Hematopoietic multipotent progenitor cell treated with erythropoietin and hydrocortisone succinate and interleukin-3 and kit ligand, for 6 days (in vitro differentiated cells): ENCODE results near the gene MIX23.

Source experiments
- DNase-seq: peaks from one replicate; pipeline ENCODE4 v3.0.0-alpha.2; 2015

The MIX23 gene

DNA sequence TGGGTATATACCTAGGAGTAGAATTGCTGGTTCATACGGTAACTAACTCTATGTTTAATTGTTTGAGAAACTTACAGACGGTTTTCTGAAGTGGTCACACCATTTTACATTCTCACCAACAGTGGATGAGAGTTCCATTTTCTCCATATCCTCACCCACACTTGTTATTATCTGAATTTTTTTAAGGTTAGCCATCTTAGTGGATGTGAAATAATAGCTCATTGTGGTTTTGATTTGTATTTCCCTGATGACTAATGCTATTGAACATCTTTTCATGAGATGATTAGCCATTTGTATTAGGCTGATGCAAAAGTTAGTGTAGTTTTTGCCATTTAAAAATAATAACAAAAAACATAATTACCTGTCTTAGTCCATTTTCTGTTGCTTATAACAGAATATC lies 39.4 kb downstream of the MIX23 start:
- DNase-seq = no peak

DNA sequence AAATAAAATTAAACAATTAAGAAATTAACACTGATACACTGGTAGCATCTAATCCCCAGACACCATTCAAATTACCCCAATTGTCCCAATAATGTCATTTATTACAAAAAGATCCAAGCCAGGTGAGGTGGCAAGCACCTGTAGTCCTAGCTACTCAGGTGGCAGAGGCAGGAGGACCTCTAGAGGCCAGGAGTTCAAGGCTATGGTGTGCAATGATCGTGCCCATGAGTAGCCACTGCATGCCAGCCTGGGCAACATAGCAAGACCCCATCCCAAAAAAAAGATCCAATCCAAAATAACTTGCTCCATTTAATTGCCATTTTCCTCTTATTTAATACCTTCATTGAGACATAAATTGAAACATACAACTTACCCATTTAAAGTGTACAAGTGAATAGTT lies 40.2 kb downstream of the MIX23 start:
- no peak for DNase-seq

DNA sequence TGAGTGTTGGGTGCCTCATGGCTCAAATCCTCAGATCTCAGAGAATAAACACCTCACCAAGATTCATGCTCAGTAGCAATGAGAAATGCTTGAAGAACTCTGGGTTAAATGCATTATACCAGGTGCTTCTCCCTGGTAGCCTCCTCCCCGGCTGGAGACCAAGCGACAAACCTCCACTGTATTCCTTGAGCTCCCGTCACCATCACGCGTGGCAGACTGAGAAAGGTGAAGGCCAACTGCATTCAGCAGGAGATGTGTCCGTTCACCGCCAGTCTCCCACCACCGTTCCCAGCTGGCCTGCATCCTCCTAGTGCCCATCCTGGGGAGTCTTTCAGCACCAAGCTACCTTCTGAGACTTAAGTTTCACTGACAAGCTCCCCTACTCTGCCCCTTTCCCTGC lies 50.5 kb downstream of the MIX23 start:
- no peak for DNase-seq

DNA sequence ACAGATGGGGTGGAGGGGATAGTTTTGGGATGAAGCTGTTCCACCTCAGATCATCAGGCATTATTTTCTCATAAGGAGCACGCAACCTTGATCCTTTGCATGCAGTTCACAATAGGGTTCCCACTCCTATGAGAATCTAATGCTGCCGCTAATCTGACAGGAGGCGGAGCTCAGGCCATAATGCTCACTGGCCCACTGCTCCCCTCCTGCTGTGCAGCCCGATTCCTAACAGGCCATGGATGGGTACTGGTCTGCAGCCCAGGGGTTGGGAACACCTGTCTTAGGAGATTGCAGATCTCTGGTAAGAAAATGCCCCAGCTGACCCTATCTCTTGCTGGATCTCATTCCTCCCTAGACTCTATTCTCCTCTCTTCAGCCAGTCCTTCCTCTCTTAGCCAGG lies 51.1 kb downstream of the MIX23 start:
- no peak for DNase-seq

DNA sequence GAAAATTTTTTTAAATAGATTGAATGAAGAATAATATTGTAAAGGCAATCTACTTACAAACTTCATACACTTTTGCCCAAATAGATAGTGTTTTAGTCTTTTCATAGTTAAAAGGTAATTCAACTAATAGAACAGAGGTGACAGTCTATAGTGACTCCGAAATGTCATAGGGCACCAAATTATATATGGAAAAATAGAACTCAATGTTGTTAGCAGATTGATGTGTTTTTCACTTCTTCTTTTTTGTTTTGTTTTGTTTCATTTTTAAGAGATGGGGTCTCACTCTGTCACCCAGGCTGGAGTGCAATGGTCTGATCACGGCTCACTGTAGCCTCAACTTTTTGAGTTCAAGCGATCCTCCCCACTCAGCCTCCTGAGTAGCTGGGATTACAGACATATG lies 57.3 kb downstream of the MIX23 start:
- no peak for DNase-seq

DNA sequence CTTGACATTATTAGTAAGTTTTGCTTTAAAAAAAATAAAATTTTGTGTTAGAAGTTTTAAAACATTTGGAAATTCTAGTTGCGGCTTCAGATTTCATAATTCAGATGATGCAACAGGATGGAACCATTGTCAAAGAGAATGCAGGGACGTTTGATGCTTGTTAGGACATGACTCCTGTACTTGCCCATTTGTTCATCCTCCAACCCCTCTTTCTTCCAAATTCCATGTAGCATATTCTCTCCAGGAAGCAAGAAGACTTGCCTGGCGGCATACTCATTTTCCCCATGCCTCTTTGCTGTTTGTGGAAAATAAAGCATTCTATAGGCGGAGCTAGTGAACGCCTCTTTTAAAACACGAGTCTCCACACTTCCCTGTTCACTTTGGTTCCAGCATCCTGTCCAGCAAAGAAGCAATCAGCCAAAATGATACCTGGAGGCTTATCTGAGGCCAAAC lies 58.1 kb downstream of the MIX23 start, which contains the start of gene CSTA:
CSTA (plus strand) TSS at position 378 of the 453 bp plus-strand sequence; CDS start at position 423, 45 bp downstream.
- DNase-seq = peak; percentile 55

DNA sequence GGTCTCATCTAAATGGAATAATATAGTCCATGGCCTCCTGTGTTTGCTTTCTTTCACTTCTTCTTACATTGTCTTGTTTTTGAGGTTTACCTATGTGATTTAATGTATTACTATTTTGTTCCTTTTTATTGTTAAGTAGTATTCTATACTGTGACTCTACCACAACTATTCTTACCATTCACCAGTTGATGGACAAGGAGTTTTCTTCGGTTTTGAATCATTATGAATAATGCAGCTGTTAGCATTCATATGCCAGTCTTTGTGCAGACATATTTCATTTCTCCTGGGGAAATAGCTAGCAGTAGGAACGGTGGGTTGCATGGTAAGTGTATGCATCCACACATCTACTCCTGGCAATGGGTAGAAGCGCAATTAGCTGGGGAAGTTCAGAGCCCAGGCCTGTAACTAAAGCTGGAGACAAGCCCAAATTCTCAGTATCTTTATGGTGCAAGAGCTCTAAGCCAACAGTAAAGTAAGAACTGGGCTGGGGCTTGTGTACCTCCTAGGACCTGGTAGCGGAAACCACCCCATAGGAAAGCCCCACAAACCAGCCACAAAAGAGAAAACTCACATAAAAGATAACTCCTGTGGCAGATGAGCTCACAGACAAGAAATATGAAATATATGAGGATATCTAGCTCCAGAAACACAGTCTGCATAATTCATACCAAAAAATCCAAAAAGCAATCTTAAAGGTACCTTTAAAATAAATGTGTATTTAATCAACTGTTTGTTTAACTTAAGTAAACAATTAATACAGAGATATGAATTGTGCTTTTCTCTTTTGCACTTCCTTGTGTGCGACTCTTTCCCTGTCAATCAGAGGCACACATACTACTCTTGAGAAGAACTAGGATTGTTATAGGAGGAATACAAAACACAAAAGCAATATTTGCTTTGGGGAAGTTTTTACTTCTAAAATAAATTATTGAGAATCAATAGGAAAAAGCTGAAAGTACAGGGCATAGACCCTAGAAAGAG lies 60.6 kb downstream of the MIX23 start:
- peak; percentile 54 for DNase-seq

DNA sequence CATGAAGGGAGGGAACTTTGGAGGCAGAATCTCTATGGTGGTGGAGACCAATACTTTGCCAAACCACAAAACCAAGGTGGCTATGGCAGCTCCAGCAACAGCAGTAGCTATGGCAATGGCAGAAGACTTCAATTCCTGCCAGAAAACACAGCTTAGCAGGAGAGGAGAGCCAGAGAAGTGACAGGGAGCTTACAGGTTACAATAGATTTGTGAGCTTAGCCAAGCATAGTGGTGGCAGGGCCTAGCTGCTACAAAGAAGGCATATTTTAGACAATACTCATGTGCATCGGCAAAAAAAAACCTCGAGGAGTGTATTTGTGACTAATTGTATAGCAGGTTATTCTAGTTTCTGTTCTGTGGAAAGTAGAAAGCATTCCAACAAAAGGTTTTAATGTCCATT lies 64.4 kb downstream of the MIX23 start:
- no peak for DNase-seq

DNA sequence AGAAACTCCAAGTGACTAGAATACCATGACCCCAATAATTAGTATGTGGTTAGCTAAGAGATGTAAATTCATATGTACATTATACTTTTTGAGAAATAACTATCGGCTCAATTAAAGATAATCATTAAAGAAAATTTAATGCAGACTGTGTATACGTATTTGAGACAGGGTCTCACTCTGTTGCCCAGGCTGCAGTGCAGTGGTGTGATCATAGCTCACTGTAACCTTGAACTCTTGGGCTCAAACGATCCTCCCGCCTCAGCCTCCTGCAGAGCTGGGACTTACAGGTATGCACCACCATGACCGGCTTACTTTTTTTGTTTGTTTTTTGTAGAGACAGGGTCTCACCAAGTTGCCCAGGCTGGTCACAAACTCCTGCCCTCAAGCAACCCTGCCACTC lies 66.7 kb downstream of the MIX23 start:
- DNase-seq = no peak

DNA sequence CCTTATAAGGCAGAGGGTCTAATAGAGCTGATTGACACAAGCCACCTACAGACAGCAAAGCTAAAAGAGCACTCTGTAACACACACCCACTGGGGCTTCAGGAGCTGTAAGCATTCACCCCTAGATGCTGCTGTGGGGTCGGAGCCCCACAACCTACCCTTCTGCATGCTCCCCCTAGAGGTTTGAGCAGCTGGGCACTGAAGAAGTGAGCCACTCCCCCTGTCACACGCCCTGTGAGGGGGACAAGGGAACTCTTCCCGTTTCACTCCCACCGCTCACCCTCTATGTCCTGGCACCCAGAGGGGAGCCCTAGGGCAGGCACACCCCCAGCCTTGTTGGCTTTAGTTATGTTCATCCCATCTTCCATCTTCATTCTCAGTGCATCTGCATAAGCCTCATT lies 67.4 kb downstream of the MIX23 start:
- no peak for DNase-seq

DNA sequence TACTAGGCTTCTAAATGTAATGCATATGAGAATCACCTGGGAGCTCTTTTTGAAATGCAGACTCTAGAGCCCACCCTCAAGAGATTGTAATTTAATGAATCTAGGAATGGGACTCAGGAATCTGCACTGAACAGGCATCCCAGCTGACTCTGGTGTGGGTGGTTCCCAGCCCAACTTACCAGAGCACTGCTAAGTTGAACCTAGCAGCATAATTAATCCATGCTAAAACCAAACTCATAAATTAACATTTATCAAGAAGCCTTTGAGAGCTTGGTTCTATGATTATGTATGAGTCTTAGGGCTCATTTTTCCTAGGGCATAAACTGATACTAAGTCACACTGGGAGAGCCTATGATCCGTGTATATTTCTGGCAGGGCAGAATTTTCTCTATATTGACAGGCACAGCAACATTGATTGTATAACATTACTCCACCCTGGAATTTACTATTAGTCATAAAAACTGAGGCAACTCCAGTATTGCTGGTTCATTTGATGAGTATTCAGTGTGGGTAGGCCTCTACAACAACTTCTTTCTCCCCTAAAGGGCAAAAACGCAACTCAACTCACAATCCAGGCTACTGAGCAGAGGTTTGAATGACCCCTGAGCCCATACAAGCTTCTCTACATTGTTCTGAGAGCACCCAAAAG lies 68.7 kb downstream of the MIX23 start:
- DNase-seq = no peak

DNA sequence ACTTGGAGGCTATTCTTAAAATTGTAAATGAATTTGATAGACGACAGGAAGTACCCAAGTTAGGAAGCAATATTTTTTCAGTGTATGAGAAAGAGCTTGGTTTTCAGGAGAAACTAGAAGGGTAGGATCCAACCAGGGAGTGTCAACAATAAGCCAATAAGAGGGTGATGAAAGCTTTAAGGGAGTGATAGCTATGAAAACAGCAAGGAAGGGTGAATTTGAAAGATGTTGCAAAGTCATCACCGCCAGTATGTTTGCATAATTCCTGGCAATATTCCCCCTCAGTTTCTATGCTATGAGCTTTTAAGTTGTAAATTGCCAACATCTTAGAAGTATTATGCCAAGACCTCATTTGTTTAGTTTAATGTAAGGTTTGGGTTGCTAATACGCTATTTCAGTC lies 69.8 kb downstream of the MIX23 start:
- peak; percentile 25 for DNase-seq

DNA sequence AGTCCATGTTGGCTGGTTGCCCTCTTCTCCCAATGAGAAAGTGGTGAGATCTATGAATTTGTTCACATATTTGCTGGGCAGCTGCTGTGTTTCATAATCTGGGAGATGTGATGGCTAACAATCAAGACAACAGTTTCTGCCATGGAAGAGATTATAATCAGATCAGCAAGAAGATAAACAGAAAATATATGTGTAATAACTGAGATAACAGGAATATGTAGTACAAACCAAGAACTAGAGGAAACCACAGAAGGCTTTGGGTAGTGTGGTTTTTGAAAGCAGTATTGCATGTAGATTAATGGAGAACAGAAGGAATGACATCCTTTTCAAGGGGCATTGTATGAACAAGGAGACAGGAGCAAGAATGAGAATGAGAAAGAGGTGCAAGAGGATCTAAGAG lies 70.2 kb downstream of the MIX23 start:
- DNase-seq = peak; percentile 58

DNA sequence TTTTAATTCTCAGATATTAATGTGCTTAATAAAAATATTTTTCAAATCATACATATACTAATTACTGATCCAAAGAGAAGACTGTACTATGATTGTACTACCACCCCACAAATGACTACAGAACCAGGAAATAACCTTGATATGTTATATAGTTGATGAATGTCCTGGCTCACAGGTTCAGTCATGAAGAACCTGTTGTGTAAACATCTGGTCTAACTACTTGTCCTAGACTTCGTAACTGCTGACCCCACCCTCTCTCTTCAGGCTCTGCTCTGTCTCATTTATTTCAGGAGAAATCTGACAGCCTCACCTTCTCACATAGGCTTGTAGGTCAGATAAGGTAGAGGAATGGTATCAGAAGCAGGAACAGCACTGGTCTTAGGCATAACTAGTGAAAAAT lies 72.7 kb downstream of the MIX23 start:
- no peak for DNase-seq
